Mammary epithelial cell (primary cell): Measurements from ENCODE around the gene ZFYVE19.

Source experiments
- CTCF ChIP-seq, 2 donors: IDR thresholded peaks in 1 of 2; conservative IDR thresholded peaks in 1 of 2; 2 replicates each; pipeline ENCODE4 v1.5.1; 2011 to 2012; ENCODE audit warnings: inconsistent platforms in 2 of 2, low read length in 2 of 2, mild to moderate bottlenecking in 2 of 2, control low read depth in 1 of 2, low read depth in 1 of 2; ENCODE audit not compliant: insufficient read depth in 1 of 2; ENCODE audit errors: extremely low read depth in 1 of 2
- EZH2 ChIP-seq: IDR thresholded peaks from 2 replicates; pipeline ENCODE4 v1.6.1; 2012; ENCODE audit warnings: low read length, inconsistent platforms, borderline replicate concordance

- TF ChIP-seq CTCF (conservative IDR thresholded peaks at IDR 0.05 in 1 of 2, IDR thresholded peaks at IDR 0.05 in 1 of 2; ENCODE audit: extremely low read depth in 1 of 2, insufficient read depth in 1 of 2, low read depth in 1 of 2, low read length in 2 of 2) (no peak), EZH2 (no peak)
These were observed 13.5 kb upstream of the ZFYVE19 start for GRCh38 chr15:40793216-40793989.
